Lung (tissue), 12 donors: ENCODE measurements around the gene TRERF1. TPM values are rescaled to one million over a fixed set of nuclear protein-coding genes. Genes with fewer than 3 reads are reported as not detected.

Experiments used
- ATAC-seq: fragments of 200-7000 bp; cut with Tn5 transposase; one replicate; pipeline ENCODE4 v1.9.1; 2020; ENCODE audit warnings: moderate number of reproducible peaks; ENCODE audit not compliant: insufficient read depth, low FRiP score
- DNase-seq, 3 donors: peaks; one replicate each; pipeline ENCODE4 v3.0.0-alpha.2; 2013 to 2017
- H3K27ac ChIP-seq, 2 donors: one replicate each; pipeline ENCODE4 v1.5.1; 2013; ENCODE audit warnings: mild to moderate bottlenecking in 2 of 2, moderate library complexity in 2 of 2, control low read depth in 1 of 2, inconsistent platforms in 1 of 2, low read depth in 1 of 2, low read length in 1 of 2
- H3K27me3 ChIP-seq, 3 donors: one replicate each; pipeline ENCODE4 v1.5.1; 2013; ENCODE audit warnings: low read length in 2 of 3; ENCODE audit not compliant: control insufficient read depth in 3 of 3, insufficient read depth in 3 of 3
- H3K36me3 ChIP-seq, 4 donors: one replicate each; pipeline ENCODE4 v1.5.1; 2013; ENCODE audit warnings: low read length in 4 of 4, mild to moderate bottlenecking in 1 of 4, moderate library complexity in 1 of 4; ENCODE audit not compliant: control insufficient read depth in 4 of 4, insufficient read depth in 4 of 4
- H3K4me1 ChIP-seq, 5 donors: one replicate each; pipeline ENCODE4 v1.5.1; 2013; ENCODE audit warnings: low read length in 5 of 5, mild to moderate bottlenecking in 2 of 5, moderate library complexity in 1 of 5; ENCODE audit not compliant: control insufficient read depth in 5 of 5, insufficient read depth in 5 of 5
- H3K4me3 ChIP-seq: one replicate; pipeline ENCODE4 v1.5.1; 2013; ENCODE audit warnings: mild to moderate bottlenecking, control low read depth, moderate library complexity
- H3K9ac ChIP-seq, 2 donors: one replicate each; pipeline ENCODE4 v1.5.1; 2013; ENCODE audit warnings: low read length in 2 of 2, control low read depth in 1 of 2; ENCODE audit not compliant: insufficient read depth in 1 of 2
- H3K9me3 ChIP-seq, 4 donors: one replicate each; pipeline ENCODE4 v1.5.1; 2013; ENCODE audit warnings: low read length in 3 of 4, mild to moderate bottlenecking in 1 of 4, moderate library complexity in 1 of 4; ENCODE audit not compliant: control insufficient read depth in 4 of 4, insufficient read depth in 3 of 4
- WGBS, 2 donors: extraction: QIAGEN DNeasy Blood & Tissue Kit; methylation state at CpG; one replicate each; pipeline ENCODE4 v1.1.7; 2013; 5-methylcytosine and 5-hydroxymethylcytosine counted together
- polyA plus RNA-seq, 2 donors: library from polyadenylated mRNA; stranded (reverse); fragments of 200-250 nt; gene quantifications; one replicate each; pipeline ENCODE4 v1.2.1, GENCODE V29; 2013
- total RNA-seq, 2 donors: library from RNA; depleted of rRNA in 1 of 2; stranded (reverse); fragments of >200 nt in 1 of 2; gene quantifications; one replicate each; pipeline ENCODE4 v1.2.1, GENCODE V29; 2014 to 2021
- TF ChIP-seq, protein P1 (sequence below): IDR thresholded peaks from 2 replicates; pipeline ENCODE4 v1.5.1; 2012; ENCODE audit warnings: mild to moderate bottlenecking; ENCODE audit errors: control extremely low read depth, extremely low read depth
- donor health status: control.
- donor health status: control.
- donor health status: Bipolar disorder and iron deficiency.
- donor health status: healthy.
- donor health status: DM: yes; HTN: yes; CAD: no.

The TRERF1 gene
- total and polyA plus RNA-seq, 4 donors = 1.2 to 10.4 (median 3.3) TPM

DNA sequence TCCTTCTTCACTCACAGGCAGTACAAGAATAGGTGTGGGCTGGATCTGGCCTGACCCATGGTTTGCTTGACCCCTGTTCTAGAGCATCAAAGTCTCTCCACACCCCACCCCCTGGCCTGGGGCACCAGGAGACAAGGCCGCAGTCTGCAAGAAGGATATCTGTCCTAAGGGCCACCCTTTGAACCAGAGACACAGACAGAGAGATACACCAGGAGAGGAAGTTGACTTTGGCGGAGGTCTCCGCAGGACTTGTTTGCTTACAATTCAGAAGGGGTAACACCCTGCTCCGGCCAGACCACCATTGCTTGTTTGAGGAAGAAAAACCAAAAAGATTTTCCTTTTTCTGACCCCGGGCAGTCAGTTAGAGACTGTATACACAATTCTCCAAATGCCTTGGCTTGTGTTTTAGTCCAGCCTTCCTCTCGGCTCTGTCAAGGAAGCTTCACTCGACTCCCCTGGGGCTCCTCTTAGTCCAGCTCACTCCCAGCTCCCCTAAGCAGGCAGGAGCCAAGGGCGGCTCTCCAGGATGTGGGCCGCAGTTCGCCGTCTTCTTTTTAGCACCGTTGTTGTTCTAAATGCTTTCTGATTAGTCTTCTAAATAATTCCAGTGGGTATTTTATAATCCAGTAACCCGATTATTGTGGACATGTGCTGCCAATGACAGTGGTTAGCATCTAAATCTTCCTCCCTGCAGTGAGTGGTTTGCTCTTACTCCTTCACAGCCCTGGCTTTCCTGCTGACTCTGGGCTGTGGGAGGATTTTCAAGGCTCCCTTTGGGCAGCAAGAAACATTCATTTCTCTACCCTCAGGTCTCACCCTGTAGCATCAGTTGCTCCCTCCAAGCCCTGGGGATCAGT is 175.5 kb downstream of the TRERF1 start:
- Histone ChIP-seq H3K36me3 (peaks cover 0 to 3% (median 0%) of the 10 kb centered on the region in 4 donors), H3K4me3 (no peak overlapping the region), H3K27ac (peak overlapping the region; percentile 42 to 61), H3K9me3 (no peaks in the 10 kb centered on the region), H3K27me3 (no peaks in the 10 kb centered on the region), H3K4me1 (peaks cover 0 to 61% (median 33%) of the 10 kb centered on the region in 5 donors), H3K9ac (peak overlapping the region in 1 of 2 donors; percentile 57)
- ATAC-seq = no peak
- TF ChIP-seq, protein P1, sequence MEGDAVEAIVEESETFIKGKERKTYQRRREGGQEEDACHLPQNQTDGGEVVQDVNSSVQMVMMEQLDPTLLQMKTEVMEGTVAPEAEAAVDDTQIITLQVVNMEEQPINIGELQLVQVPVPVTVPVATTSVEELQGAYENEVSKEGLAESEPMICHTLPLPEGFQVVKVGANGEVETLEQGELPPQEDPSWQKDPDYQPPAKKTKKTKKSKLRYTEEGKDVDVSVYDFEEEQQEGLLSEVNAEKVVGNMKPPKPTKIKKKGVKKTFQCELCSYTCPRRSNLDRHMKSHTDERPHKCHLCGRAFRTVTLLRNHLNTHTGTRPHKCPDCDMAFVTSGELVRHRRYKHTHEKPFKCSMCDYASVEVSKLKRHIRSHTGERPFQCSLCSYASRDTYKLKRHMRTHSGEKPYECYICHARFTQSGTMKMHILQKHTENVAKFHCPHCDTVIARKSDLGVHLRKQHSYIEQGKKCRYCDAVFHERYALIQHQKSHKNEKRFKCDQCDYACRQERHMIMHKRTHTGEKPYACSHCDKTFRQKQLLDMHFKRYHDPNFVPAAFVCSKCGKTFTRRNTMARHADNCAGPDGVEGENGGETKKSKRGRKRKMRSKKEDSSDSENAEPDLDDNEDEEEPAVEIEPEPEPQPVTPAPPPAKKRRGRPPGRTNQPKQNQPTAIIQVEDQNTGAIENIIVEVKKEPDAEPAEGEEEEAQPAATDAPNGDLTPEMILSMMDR = no peak
- WGBS, 2 donors = 55 to 63% methylated on average over 13 of the region's 13 CpGs
- DNase-seq = peak; percentile 63 to 86 (median 86)

DNA sequence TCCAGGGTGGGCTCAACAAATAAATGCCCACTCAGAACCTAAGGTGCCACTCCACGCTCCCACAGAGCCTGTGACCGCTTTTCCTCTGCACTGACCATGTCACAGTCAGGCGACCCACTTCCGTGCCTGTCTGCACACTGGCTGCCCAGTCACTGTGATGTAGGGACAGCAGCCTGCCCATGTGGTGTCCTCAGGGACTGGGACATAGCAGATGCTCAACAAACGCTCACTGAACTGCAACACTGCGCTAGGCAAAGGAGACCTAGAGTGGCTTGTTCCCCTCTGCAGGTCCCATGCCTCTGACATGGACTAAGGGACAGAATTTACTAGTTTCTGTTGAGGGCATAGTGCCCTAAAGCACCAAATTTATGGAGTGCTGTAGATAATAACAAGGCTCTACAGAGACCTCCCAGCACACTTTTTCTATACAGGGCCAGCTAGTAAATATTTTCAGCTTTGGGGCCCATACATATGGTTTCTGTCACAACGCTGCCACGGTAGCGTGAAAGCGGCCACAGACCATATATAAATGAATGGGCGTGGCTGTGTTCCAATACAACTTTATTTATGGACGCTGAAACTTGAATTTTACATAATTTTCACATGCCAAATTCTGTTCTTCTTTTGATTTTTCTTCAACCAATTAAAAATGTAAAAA is 176.2 kb downstream of the TRERF1 start:
- no peak overlapping the region for H3K4me3 ChIP-seq
- peak overlapping the region in 1 of 2 donors; percentile 57 for H3K9ac ChIP-seq
- TF ChIP-seq, protein P1 = no peak
- H3K27ac ChIP-seq = peak overlapping the region in 1 of 2 donors; percentile 61
- ATAC-seq (no peak), DNase-seq (peak; percentile 86 to 95 (median 94))
- no peaks in the 10 kb centered on the region for H3K27me3 ChIP-seq
- peaks cover 0 to 54% (median 30%) of the 10 kb centered on the region in 5 donors for H3K4me1 ChIP-seq
- peaks cover 0 to 3% (median 0%) of the 10 kb centered on the region in 4 donors for H3K36me3 ChIP-seq
- WGBS, 2 donors = 90 to 92% methylated on average over 12 of the region's 12 CpGs
- no peaks in the 10 kb centered on the region for H3K9me3 ChIP-seq

DNA sequence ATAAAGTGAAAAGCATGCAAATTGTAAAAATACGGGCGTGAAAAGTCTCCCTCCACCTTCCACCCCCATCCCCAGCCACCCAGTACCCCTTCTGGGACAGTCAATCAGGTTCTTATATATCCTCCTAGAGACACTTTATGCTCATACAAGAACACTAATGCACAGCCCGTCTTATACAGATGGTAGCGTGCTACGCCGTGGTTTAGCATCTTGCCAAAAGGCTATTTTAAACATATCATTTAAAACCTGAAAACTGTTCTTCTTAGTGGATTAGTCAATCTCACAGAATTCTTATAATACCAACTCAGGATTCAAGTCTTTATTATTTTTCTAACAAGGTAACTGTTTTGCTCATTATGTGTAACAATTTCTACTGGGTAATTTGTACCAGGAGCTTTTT is 176.8 kb downstream of the TRERF1 start:
- TF ChIP-seq, protein P1 = no peak
- Histone ChIP-seq H3K4me3 (no peak overlapping the region), H3K27ac (no peak overlapping the region), H3K4me1 (peaks cover 0 to 47% (median 24%) of the 10 kb centered on the region in 5 donors), H3K36me3 (peaks cover 0 to 3% (median 0%) of the 10 kb centered on the region in 4 donors), H3K9ac (no peak overlapping the region), H3K27me3 (no peaks in the 10 kb centered on the region), H3K9me3 (no peaks in the 10 kb centered on the region)
- ATAC-seq (no peak), DNase-seq (peak in 2 of 3 donors; percentile 52 to 59)
- 94 to 98% methylated on average over 6 of the region's 6 CpGs for WGBS, 2 donors
